GM23338 (cell line): ENCODE results near the gene PHRF1. TPM values are rescaled to one million over a fixed set of nuclear protein-coding genes. Genes with fewer than 3 reads are reported as not detected.

ENCODE experiments used
- ATAC-seq: fragments of 200-7000 bp; cut with Tn5 transposase; 3 replicates; pipeline ENCODE4 v1.9.1; 2020
- DNase-seq: peaks from one replicate; pipeline ENCODE4 v3.0.0-alpha.2; 2015; ENCODE audit warnings: low spot score
- H2AFZ ChIP-seq: fragments of 200-600 bp; sonication (generic); 2 replicates; pipeline ENCODE4 v1.8.0; 2016; ENCODE audit warnings: antibody characterized with exemption, mild to moderate bottlenecking, moderate library complexity
- H3F3A ChIP-seq: fragments of 200-600 bp; sonication (generic); replicated peaks from 2 replicates; pipeline ENCODE4 v1.8.0; 2017; ENCODE audit warnings: antibody characterized with exemption, mixed run types, low read depth
- H3K27ac ChIP-seq: fragments of 200-600 bp; sonication (generic); 2 replicates; pipeline ENCODE4 v1.6.1; 2016; ENCODE audit warnings: low read depth
- H3K27me3 ChIP-seq: fragments of 200-600 bp; sonication (generic); 2 replicates; pipeline ENCODE4 v1.8.0; 2016; ENCODE audit warnings: mild to moderate bottlenecking, mixed run types, moderate library complexity; ENCODE audit not compliant: insufficient read depth
- H3K36me3 ChIP-seq: fragments of 200-600 bp; sonication (generic); 2 replicates; pipeline ENCODE4 v1.8.0; 2016; ENCODE audit warnings: mild to moderate bottlenecking; ENCODE audit not compliant: insufficient read depth
- H3K4me1 ChIP-seq: fragments of 200-600 bp; sonication (generic); 2 replicates; pipeline ENCODE4 v1.8.0; 2016; ENCODE audit warnings: mild to moderate bottlenecking, moderate library complexity; ENCODE audit not compliant: insufficient read depth
- H3K4me2 ChIP-seq: fragments of 200-600 bp; sonication (generic); 2 replicates; pipeline ENCODE4 v1.7.1; 2017; ENCODE audit warnings: mixed run types
- H3K4me3 ChIP-seq: fragments of 200-600 bp; sonication (generic); 2 replicates; pipeline ENCODE4 v1.6.1; 2016; ENCODE audit warnings: mixed run types
- H3K79me2 ChIP-seq: fragments of 200-600 bp; sonication (generic); replicated peaks from 2 replicates; pipeline ENCODE4 v1.8.0; 2017; ENCODE audit warnings: mild to moderate bottlenecking; ENCODE audit not compliant: insufficient read depth
- H3K9me2 ChIP-seq: fragments of 200-600 bp; sonication (generic); 2 replicates; pipeline ENCODE4 v1.8.0; 2017; ENCODE audit not compliant: insufficient read depth
- H4K20me1 ChIP-seq: fragments of 200-600 bp; sonication (generic); replicated peaks from 2 replicates; pipeline ENCODE4 v1.8.0; 2017; ENCODE audit warnings: mild to moderate bottlenecking; ENCODE audit not compliant: insufficient read depth
- H3K27ac Mint-ChIP-seq: 2 replicates; pipeline ENCODE4 v1.8.0; 2020; ENCODE audit warnings: inconsistent platforms, mild to moderate bottlenecking, moderate library complexity, mixed read lengths
- H3K27me3 Mint-ChIP-seq: 3 replicates; pipeline ENCODE4 v1.8.0; 2022; ENCODE audit warnings: low read depth, mild to moderate bottlenecking, moderate library complexity, mixed read lengths, inconsistent platforms; ENCODE audit not compliant: insufficient read depth, poor library complexity
- H3K36me3 Mint-ChIP-seq: 3 replicates; pipeline ENCODE4 v1.8.0; 2021; ENCODE audit warnings: low read depth, mild to moderate bottlenecking, inconsistent platforms, moderate library complexity, mixed read lengths
- H3K4me1 Mint-ChIP-seq: 3 replicates; pipeline ENCODE4 v1.8.0; 2020; ENCODE audit warnings: mild to moderate bottlenecking, inconsistent platforms, mixed read lengths
- H3K4me3 Mint-ChIP-seq: 3 replicates; pipeline ENCODE4 v1.8.0; 2021; ENCODE audit warnings: moderate library complexity, mild to moderate bottlenecking, inconsistent platforms, mixed read lengths
- H3K9me3 Mint-ChIP-seq: 3 replicates; pipeline ENCODE4 v1.8.0; 2020; ENCODE audit warnings: moderate library complexity, mild to moderate bottlenecking, inconsistent platforms, mixed read lengths
- CREB1 ChIP-seq: fragments of 250-450 bp; sonication (Bioruptor Pico); IDR thresholded peaks from 2 replicates; pipeline ENCODE4 v1.5.0; 2020; ENCODE audit warnings: low read depth, mild to moderate bottlenecking, moderate library complexity
- EZH2 ChIP-seq: fragments of 200-600 bp; sonication (generic); IDR thresholded peaks from one replicate; pipeline ENCODE4 v1.8.0; 2017; ENCODE audit warnings: antibody characterized with exemption, mild to moderate bottlenecking, low read depth; ENCODE audit not compliant: unreplicated experiment
- EZH2phosphoT487 ChIP-seq: fragments of 200-600 bp; sonication (generic); IDR thresholded peaks from one replicate; pipeline ENCODE4 v1.8.1; 2018; ENCODE audit warnings: antibody characterized with exemption; ENCODE audit not compliant: unreplicated experiment
- NANOG ChIP-seq: IDR thresholded peaks from 2 replicates; pipeline ENCODE4 v1.6.1; 2016; ENCODE audit warnings: antibody characterized with exemption, borderline replicate concordance
- STAT1 ChIP-seq: IDR thresholded peaks from one replicate; pipeline ENCODE4 v1.6.1; 2016; ENCODE audit warnings: antibody characterized with exemption; ENCODE audit not compliant: unreplicated experiment
- ZNF462 ChIP-seq: fragments of 250-450 bp; sonication (Bioruptor Pico); IDR thresholded peaks from 2 replicates; pipeline ENCODE4 v1.5.0; 2020; ENCODE audit warnings: mild to moderate bottlenecking, moderate library complexity
- polyA plus RNA-seq: library from polyadenylated mRNA; unstranded; fragments of >200 nt; fragmentation: Nextera tagmentation; extraction: Ambion mirVana; gene quantifications from 2 replicates; pipeline ENCODE4 v1.2.1, GENCODE V29; 2016
- total RNA-seq: library from RNA; depleted of rRNA; stranded (reverse); fragments of >200 nt; shearing (Covaris generic); gene quantifications from 2 replicates; pipeline ENCODE4 v1.2.3, GENCODE V29; 2014
- TF ChIP-seq, protein P1 (sequence below): IDR thresholded peaks from one replicate; pipeline ENCODE4 v1.6.1; 2018; ENCODE audit warnings: antibody characterized with exemption; ENCODE audit not compliant: unreplicated experiment
- TF ChIP-seq, protein P2 (sequence below): IDR thresholded peaks from 2 replicates; pipeline ENCODE4 v1.6.1; 2016; ENCODE audit warnings: antibody characterized with exemption

PHRF1 gene
- total and polyA plus RNA-seq, 2 experiments from 2014 or later, result 11.0 to 45.9 TPM

DNA sequence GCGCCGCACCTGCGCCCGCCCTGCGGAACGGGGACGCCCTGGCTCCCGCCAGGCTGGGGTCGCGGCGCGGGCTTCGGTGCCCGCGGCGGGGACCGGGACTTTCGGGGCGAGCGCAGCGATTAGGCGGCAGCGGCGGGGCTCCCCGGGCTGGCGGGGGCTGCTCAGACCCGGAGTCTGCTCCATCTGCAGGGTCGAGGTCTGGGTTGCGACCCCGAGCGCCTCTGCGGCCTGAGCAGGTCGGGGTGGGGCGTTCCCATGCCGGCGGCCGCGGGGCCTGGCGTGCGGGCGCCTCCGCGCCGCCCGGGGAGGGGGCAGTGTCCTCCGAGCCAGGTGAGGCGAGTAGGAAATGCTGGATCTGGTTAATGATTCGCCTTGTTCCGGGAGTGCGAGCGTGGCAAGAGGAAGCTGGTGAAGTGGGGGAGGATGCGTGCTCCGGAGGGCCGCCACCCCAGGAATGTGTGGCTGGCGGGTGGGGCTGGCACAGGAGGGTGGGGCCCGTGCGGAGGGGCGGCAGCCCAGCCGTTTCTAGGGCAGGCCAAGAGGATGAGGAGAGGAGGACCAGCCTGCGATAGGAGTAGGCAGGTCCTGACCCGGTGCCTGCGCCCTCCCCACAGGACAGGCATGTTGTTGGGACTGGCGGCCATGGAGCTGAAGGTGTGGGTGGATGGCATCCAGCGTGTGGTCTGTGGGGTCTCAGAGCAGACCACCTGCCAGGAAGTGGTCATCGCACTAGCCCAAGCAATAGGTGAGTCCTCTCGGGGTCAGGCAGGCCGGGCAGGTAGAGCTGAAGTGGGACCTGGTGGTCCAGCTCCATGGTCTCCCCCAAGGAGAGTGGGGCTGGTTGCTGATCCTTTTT, 14.9 kb upstream of the PHRF1 start:
- peak; percentile 8 for ATAC-seq

More for the DNA sequence above, 14.9 kb upstream of the PHRF1 start:
- TF ChIP-seq STAT1, result no peak
- no peak for TF ChIP-seq NANOG
- no peak for TF ChIP-seq ZNF462 (CRISPR knock-in tag)
- TF ChIP-seq, protein P1, sequence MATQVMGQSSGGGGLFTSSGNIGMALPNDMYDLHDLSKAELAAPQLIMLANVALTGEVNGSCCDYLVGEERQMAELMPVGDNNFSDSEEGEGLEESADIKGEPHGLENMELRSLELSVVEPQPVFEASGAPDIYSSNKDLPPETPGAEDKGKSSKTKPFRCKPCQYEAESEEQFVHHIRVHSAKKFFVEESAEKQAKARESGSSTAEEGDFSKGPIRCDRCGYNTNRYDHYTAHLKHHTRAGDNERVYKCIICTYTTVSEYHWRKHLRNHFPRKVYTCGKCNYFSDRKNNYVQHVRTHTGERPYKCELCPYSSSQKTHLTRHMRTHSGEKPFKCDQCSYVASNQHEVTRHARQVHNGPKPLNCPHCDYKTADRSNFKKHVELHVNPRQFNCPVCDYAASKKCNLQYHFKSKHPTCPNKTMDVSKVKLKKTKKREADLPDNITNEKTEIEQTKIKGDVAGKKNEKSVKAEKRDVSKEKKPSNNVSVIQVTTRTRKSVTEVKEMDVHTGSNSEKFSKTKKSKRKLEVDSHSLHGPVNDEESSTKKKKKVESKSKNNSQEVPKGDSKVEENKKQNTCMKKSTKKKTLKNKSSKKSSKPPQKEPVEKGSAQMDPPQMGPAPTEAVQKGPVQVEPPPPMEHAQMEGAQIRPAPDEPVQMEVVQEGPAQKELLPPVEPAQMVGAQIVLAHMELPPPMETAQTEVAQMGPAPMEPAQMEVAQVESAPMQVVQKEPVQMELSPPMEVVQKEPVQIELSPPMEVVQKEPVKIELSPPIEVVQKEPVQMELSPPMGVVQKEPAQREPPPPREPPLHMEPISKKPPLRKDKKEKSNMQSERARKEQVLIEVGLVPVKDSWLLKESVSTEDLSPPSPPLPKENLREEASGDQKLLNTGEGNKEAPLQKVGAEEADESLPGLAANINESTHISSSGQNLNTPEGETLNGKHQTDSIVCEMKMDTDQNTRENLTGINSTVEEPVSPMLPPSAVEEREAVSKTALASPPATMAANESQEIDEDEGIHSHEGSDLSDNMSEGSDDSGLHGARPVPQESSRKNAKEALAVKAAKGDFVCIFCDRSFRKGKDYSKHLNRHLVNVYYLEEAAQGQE, result no peak
- no peak for TF ChIP-seq EZH2phosphoT487
- TF ChIP-seq, protein P2, sequence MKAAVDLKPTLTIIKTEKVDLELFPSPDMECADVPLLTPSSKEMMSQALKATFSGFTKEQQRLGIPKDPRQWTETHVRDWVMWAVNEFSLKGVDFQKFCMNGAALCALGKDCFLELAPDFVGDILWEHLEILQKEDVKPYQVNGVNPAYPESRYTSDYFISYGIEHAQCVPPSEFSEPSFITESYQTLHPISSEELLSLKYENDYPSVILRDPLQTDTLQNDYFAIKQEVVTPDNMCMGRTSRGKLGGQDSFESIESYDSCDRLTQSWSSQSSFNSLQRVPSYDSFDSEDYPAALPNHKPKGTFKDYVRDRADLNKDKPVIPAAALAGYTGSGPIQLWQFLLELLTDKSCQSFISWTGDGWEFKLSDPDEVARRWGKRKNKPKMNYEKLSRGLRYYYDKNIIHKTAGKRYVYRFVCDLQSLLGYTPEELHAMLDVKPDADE, result no peak
- no peak for TF ChIP-seq CREB1
- no peak for TF ChIP-seq EZH2
- no peak overlapping the region for H3K27ac Mint-ChIP-seq
- H3K36me3 Mint-ChIP-seq, result no peaks in the 10 kb centered on the region; the same call in 2 of the 3 replicates
- no peak overlapping the region for H3K27ac ChIP-seq
- peaks cover 13% of the 10 kb centered on the region for H3K4me1 Mint-ChIP-seq
- H3F3A ChIP-seq, result peaks cover 8% of the 10 kb centered on the region; the same call in 1 of the 2 replicates
- H3K36me3 ChIP-seq, result no peaks in the 10 kb centered on the region
- no peak overlapping the region for H2AFZ ChIP-seq
- peaks cover 19% of the 10 kb centered on the region for H3K27me3 ChIP-seq
- H3K79me2 ChIP-seq, result 0 out of 2 replicates have a peak, but pooled peaks cover 7% of the 10 kb centered on the region
- no peaks in the 10 kb centered on the region for H3K9me2 ChIP-seq
- H3K27me3 Mint-ChIP-seq, result peaks cover 30% of the 10 kb centered on the region
- peaks cover 2% of the 10 kb centered on the region; the same call in 1 of the 3 replicates for H3K9me3 Mint-ChIP-seq
- DNase-seq, result peak; percentile 50
- H3K4me1 ChIP-seq, result peaks cover 18% of the 10 kb centered on the region
- H3K4me2 ChIP-seq, result peak overlapping the region; percentile 87
- H3K4me3 ChIP-seq, result peak overlapping the region; percentile 88
- peaks cover 12% of the 10 kb centered on the region for H4K20me1 ChIP-seq
- peak overlapping the region; percentile 86 for H3K4me3 Mint-ChIP-seq
